Measurements from ENCODE around the gene C1QTNF9.

GRCh38 chr13:24292481-24292880, 16.9 kb upstream of the C1QTNF9 start:
- TF ChIP-seq SP1 (IDR thresholded peaks at IDR 0.05) (no peak), L3MBTL2 (conservative IDR thresholded peaks at IDR 0.05) (no peak), BHLHE40 (IDR thresholded peaks at IDR 0.05; ENCODE audit: borderline replicate concordance) (no peak), ELF4 (IDR thresholded peaks at IDR 0.05) (no peak), ARNT (IDR thresholded peaks at IDR 0.05) (no peak), FOXM1 (IDR thresholded peaks at IDR 0.05; ENCODE audit: borderline replicate concordance) (no peak), LEF1 (IDR thresholded peaks at IDR 0.05; ENCODE audit: borderline replicate concordance) (no peak), SUZ12 (IDR thresholded peaks at IDR 0.05) (no peak), NFRKB (IDR thresholded peaks at IDR 0.05) (no peak), PKNOX1 (IDR thresholded peaks at IDR 0.05) (no peak), FOXA1 (IDR thresholded peaks at IDR 0.05) (no peak)
